K562 (cell line): ENCODE measurements around the gene ACTR8. TPM values are rescaled to one million over a fixed set of nuclear protein-coding genes. Genes with fewer than 3 reads are reported as not detected.

Experiments
- CBX1 ChIP-seq: sonication (generic); IDR thresholded peaks from 2 replicates; pipeline ENCODE4 v1.6.1; 2016; ENCODE audit warnings: antibody characterized with exemption, low read depth, mild to moderate bottlenecking
- EGR1 ChIP-seq: fragments of 450-650 bp; conservative IDR thresholded peaks from 2 replicates; pipeline ENCODE4 v1.6.1; 2017; ENCODE audit warnings: mild to moderate bottlenecking
- MTA2 ChIP-seq: fragments of 450-650 bp; IDR thresholded peaks from 2 replicates; pipeline ENCODE4 v1.6.1; 2016; ENCODE audit warnings: low read depth
- NFATC3 ChIP-seq: fragments of 450-650 bp; IDR thresholded peaks from 2 replicates; pipeline ENCODE4 v1.6.1; 2017; ENCODE audit warnings: mild to moderate bottlenecking
- NONO ChIP-seq, 2 experiments: fragments of 200-400 bp in 1 of 2; fragments of 450-650 bp in 1 of 2; formaldehyde crosslinking in 1 of 2; IDR thresholded peaks; 2 replicates each; pipeline ENCODE4 v1.6.1; 2017; ENCODE audit warnings: low read depth in 2 of 2, mild to moderate bottlenecking in 2 of 2, moderate library complexity in 2 of 2, low read length in 1 of 2
- SP1 ChIP-seq: sonication (generic); formaldehyde crosslinking; IDR thresholded peaks from 2 replicates; pipeline ENCODE4 v1.8.1; 2022; ENCODE audit warnings: mild to moderate bottlenecking, missing genetic modification reagents
- TAF15 ChIP-seq: fragments of 200-400 bp; formaldehyde crosslinking; IDR thresholded peaks from 2 replicates; pipeline ENCODE4 v1.6.1; 2017; ENCODE audit warnings: mild to moderate bottlenecking, low read depth, low read length, moderate library complexity
- TAF9B ChIP-seq: fragments of 450-650 bp; IDR thresholded peaks from 2 replicates; pipeline ENCODE4 v1.6.1; 2018; ENCODE audit warnings: mild to moderate bottlenecking; ENCODE audit not compliant: partially characterized antibody
- ZC3H8 ChIP-seq: fragments of 450-650 bp; IDR thresholded peaks from 2 replicates; pipeline ENCODE4 v1.6.1; 2017
- ZFPM2 ChIP-seq: fragments of 250-450 bp; sonication (Bioruptor Pico); IDR thresholded peaks from 2 replicates; pipeline ENCODE4 v1.5.1; 2022; ENCODE audit warnings: mild to moderate bottlenecking
- polyA plus RNA-seq, 8 experiments: library from polyadenylated mRNA; depleted of rRNA in 4 of 8; stranded (reverse) in 5 of 8; unstranded in 3 of 8; fragments of >200 nt; fragmentation: Nextera tagmentation in 2 of 8; fragmentation: Illumina TruSeq in 1 of 8; extraction: Ambion mirVana in 2 of 8; extraction: Trizol in 1 of 8; gene quantifications; 2 replicates each; pipeline versions ENCODE4 v1.2.1 to v1.2.3, GENCODE V29; 2011 to 2014; ENCODE audit warnings: inconsistent platforms in 1 of 8, missing spikeins in 1 of 8
- total RNA-seq, 7 experiments: library from RNA; depleted of rRNA in 6 of 7; stranded (reverse); fragments of >200 nt in 6 of 7; fragmentation: Illumina TruSeq in 2 of 7; extraction: Trizol in 2 of 7; gene quantifications; 2 replicates each; pipeline versions ENCODE4 v1.2.1 to v1.2.3, GENCODE V29; 2011 to 2021; ENCODE audit warnings: low replicate concordance in 1 of 7
- TF ChIP-seq, protein P1 (sequence below): fragments of 450-650 bp; IDR thresholded peaks from 2 replicates; pipeline ENCODE4 v1.6.1; 2016; ENCODE audit warnings: mild to moderate bottlenecking, moderate library complexity
- TF ChIP-seq, protein P2 (sequence below): fragments of 250-450 bp; sonication (Bioruptor Pico); IDR thresholded peaks from 2 replicates; pipeline ENCODE4 v1.5.1; 2021; ENCODE audit warnings: mild to moderate bottlenecking
- TF ChIP-seq, protein P3 (sequence below), 3 experiments: IDR thresholded peaks in 2 of 3; conservative IDR thresholded peaks in 1 of 3; 2 replicates each; pipeline ENCODE4 v1.5.1; 2011 to 2012; ENCODE audit warnings: low read length in 3 of 3, mild to moderate bottlenecking in 3 of 3, control low read depth in 2 of 3, improper control_type of control experiment in 1 of 3, inconsistent platforms in 1 of 3, low read depth in 1 of 3, mixed read lengths in 1 of 3, moderate library complexity in 1 of 3; ENCODE audit not compliant: insufficient read depth in 2 of 3

The ACTR8 gene
- total and polyA plus RNA-seq, 9 of the 15 experiments (the other 6 are each of a cell fraction or from before 2014, with no cell fraction given) = 4.8 to 24.2 (median 17.5) TPM

DNA sequence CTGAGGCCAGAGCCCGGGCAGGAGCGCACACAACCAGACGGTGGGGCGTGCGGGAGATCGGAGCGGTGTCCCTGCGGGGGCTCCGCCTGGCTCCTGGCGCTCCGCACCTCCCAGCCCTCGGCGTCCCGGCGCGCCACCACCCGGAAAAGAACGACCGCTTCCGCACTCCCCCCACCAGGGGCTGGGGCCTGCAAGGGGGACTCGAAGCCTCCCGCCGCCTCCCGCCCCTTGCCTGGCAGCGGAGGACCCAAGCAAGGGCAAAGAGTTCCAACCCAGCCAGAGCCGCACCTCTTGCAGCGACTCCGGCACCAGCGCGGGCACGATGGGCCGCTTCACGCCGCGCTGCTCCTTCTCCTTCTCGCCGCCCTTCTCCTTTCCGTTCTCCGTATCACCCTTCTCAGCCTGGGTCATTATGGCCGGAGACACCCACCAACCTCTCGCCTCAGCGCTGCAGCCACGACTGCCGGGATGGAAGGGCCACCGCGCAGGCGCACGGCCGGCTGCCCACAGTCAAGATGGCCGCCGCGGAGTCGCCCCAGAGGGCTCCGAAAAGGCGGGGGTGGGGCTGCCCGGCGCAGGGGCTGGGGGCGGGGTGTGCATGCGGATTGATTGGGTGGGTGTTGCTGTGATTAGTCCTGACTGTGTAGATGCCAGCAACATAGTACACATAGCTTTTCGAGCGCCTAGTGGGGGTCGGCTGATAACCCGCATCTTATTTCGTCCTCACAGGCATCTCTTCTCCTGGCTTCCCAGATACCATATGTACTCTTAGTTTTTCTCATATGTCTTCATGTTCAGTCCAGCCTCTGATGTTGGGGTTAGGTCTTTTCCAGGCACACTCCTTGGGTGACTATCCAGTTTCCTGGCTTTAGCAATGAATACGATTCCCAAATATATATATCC, at the start of gene ACTR8 (continued):
- TF ChIP-seq, protein P1, sequence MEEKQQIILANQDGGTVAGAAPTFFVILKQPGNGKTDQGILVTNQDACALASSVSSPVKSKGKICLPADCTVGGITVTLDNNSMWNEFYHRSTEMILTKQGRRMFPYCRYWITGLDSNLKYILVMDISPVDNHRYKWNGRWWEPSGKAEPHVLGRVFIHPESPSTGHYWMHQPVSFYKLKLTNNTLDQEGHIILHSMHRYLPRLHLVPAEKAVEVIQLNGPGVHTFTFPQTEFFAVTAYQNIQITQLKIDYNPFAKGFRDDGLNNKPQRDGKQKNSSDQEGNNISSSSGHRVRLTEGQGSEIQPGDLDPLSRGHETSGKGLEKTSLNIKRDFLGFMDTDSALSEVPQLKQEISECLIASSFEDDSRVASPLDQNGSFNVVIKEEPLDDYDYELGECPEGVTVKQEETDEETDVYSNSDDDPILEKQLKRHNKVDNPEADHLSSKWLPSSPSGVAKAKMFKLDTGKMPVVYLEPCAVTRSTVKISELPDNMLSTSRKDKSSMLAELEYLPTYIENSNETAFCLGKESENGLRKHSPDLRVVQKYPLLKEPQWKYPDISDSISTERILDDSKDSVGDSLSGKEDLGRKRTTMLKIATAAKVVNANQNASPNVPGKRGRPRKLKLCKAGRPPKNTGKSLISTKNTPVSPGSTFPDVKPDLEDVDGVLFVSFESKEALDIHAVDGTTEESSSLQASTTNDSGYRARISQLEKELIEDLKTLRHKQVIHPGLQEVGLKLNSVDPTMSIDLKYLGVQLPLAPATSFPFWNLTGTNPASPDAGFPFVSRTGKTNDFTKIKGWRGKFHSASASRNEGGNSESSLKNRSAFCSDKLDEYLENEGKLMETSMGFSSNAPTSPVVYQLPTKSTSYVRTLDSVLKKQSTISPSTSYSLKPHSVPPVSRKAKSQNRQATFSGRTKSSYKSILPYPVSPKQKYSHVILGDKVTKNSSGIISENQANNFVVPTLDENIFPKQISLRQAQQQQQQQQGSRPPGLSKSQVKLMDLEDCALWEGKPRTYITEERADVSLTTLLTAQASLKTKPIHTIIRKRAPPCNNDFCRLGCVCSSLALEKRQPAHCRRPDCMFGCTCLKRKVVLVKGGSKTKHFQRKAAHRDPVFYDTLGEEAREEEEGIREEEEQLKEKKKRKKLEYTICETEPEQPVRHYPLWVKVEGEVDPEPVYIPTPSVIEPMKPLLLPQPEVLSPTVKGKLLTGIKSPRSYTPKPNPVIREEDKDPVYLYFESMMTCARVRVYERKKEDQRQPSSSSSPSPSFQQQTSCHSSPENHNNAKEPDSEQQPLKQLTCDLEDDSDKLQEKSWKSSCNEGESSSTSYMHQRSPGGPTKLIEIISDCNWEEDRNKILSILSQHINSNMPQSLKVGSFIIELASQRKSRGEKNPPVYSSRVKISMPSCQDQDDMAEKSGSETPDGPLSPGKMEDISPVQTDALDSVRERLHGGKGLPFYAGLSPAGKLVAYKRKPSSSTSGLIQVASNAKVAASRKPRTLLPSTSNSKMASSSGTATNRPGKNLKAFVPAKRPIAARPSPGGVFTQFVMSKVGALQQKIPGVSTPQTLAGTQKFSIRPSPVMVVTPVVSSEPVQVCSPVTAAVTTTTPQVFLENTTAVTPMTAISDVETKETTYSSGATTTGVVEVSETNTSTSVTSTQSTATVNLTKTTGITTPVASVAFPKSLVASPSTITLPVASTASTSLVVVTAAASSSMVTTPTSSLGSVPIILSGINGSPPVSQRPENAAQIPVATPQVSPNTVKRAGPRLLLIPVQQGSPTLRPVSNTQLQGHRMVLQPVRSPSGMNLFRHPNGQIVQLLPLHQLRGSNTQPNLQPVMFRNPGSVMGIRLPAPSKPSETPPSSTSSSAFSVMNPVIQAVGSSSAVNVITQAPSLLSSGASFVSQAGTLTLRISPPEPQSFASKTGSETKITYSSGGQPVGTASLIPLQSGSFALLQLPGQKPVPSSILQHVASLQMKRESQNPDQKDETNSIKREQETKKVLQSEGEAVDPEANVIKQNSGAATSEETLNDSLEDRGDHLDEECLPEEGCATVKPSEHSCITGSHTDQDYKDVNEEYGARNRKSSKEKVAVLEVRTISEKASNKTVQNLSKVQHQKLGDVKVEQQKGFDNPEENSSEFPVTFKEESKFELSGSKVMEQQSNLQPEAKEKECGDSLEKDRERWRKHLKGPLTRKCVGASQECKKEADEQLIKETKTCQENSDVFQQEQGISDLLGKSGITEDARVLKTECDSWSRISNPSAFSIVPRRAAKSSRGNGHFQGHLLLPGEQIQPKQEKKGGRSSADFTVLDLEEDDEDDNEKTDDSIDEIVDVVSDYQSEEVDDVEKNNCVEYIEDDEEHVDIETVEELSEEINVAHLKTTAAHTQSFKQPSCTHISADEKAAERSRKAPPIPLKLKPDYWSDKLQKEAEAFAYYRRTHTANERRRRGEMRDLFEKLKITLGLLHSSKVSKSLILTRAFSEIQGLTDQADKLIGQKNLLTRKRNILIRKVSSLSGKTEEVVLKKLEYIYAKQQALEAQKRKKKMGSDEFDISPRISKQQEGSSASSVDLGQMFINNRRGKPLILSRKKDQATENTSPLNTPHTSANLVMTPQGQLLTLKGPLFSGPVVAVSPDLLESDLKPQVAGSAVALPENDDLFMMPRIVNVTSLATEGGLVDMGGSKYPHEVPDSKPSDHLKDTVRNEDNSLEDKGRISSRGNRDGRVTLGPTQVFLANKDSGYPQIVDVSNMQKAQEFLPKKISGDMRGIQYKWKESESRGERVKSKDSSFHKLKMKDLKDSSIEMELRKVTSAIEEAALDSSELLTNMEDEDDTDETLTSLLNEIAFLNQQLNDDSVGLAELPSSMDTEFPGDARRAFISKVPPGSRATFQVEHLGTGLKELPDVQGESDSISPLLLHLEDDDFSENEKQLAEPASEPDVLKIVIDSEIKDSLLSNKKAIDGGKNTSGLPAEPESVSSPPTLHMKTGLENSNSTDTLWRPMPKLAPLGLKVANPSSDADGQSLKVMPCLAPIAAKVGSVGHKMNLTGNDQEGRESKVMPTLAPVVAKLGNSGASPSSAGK = no peak
- peak; percentile 20; the same call in 1 of the 2 replicates for TF ChIP-seq EGR1
- TF ChIP-seq TAF15 = no peak
- no peak for TF ChIP-seq ZC3H8
- TF ChIP-seq TAF9B = peak; percentile 87
- TF ChIP-seq NONO (IDR thresholded peaks at IDR 0.05; ENCODE audit: low read depth in 2 of 2, low read length in 1 of 2) = no peak
- TF ChIP-seq, protein P2, sequence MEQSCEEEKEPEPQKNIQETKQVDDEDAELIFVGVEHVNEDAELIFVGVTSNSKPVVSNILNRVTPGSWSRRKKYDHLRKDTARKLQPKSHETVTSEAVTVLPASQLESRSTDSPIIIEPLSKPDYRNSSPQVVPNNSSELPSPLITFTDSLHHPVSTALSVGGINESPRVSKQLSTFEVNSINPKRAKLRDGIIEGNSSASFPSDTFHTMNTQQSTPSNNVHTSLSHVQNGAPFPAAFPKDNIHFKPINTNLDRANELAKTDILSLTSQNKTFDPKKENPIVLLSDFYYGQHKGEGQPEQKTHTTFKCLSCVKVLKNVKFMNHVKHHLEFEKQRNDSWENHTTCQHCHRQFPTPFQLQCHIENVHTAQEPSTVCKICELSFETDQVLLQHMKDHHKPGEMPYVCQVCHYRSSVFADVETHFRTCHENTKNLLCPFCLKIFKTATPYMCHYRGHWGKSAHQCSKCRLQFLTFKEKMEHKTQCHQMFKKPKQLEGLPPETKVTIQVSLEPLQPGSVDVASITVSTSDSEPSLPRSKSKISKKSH (CRISPR knock-in tag) = no peak
- peak; percentile 42; the same call in 1 of the 2 replicates for TF ChIP-seq SP1 (CRISPR knock-in tag)
- no peak for TF ChIP-seq CBX1
- no peak for TF ChIP-seq ZFPM2 (CRISPR knock-in tag)
- TF ChIP-seq NFATC3 = no peak
- no peak for TF ChIP-seq MTA2
- TF ChIP-seq, protein P3, sequence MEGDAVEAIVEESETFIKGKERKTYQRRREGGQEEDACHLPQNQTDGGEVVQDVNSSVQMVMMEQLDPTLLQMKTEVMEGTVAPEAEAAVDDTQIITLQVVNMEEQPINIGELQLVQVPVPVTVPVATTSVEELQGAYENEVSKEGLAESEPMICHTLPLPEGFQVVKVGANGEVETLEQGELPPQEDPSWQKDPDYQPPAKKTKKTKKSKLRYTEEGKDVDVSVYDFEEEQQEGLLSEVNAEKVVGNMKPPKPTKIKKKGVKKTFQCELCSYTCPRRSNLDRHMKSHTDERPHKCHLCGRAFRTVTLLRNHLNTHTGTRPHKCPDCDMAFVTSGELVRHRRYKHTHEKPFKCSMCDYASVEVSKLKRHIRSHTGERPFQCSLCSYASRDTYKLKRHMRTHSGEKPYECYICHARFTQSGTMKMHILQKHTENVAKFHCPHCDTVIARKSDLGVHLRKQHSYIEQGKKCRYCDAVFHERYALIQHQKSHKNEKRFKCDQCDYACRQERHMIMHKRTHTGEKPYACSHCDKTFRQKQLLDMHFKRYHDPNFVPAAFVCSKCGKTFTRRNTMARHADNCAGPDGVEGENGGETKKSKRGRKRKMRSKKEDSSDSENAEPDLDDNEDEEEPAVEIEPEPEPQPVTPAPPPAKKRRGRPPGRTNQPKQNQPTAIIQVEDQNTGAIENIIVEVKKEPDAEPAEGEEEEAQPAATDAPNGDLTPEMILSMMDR (IDR thresholded peaks at IDR 0.05 in 2 of 3, conservative IDR thresholded peaks at IDR 0.05 in 1 of 3; ENCODE audit: insufficient read depth in 2 of 3, low read depth in 1 of 3, low read length in 3 of 3) = no peak; a peak in 2 of 6 replicates
